HG02970 (cell line): ENCODE data around the gene CACNA2D3.

Experiments
- ATAC-seq: cut with Tn5 transposase; IDR thresholded peaks from one replicate; pipeline ENCODE4 v1.9.1; 2021; ENCODE audit warnings: mild to moderate bottlenecking, moderate library complexity, moderate number of reproducible peaks; ENCODE audit not compliant: unreplicated experiment, low FRiP score

CACNA2D3 gene

GRCh38 chr3:54126551-54126950 is 4.2 kb downstream of the CACNA2D3 start:
- no peak for ATAC-seq

DNA sequence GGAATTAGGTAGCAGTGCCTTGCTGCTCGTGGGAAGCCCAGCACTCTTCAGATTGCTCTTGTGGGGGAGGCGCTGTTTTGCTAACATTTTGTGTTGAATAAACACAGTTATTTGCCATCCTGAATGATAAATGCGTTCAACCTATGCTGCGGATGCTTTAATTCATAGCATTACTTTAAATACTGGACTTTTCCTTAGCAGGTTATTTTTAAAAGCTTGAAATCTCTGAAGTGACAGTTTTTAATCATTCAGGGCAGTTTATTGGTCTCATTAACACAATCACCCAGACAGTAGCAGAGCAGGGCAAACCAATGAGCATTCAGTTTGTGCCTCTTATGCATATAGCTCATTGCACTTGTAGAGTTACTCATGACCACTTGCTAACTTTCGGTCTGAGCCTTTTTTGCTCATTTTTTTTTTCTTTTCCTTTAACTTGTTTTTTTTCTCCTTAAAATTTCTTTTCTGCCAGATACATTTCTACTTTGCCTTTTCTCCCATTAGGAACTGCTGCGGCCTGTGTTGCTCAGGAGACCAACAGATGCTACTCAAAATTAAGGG is 5.2 kb downstream of the CACNA2D3 start:
- ATAC-seq: no peak

- ATAC-seq: no peak
Observed at GRCh38 chr3:54131026-54131605, 8.8 kb downstream of the CACNA2D3 start.

DNA sequence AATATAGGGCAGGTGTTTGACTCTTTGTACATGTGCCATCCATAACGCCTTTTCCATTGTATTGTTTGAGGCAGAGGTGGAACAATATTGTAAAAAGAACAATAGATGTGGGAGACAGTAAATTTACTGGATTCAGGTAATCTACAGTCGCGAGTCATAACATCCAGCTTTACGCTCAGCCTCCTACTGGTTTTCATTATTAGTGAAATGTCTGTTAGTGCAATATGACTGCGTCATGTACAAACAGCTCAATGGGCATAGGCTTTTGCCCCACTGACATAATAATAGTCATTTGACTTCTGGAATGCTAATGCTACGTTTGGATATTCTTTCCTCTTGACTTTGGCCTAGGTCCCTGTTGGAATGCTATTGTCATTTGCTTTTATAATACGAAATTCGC is 9.5 kb downstream of the CACNA2D3 start:
- no peak for ATAC-seq

GRCh38 chr3:54132685-54133084 is 10.3 kb downstream of the CACNA2D3 start:
- ATAC-seq: no peak

GRCh38 chr3:54133196-54133595 is 10.8 kb downstream of the CACNA2D3 start:
- no peak for ATAC-seq

- ATAC-seq: no peak
Observed at GRCh38 chr3:54134155-54134554, 11.8 kb downstream of the CACNA2D3 start.

- ATAC-seq: no peak
Observed at GRCh38 chr3:54134713-54135112, 12.4 kb downstream of the CACNA2D3 start.

- no peak for ATAC-seq
Observed at GRCh38 chr3:54137311-54137710, 15.0 kb downstream of the CACNA2D3 start.

DNA sequence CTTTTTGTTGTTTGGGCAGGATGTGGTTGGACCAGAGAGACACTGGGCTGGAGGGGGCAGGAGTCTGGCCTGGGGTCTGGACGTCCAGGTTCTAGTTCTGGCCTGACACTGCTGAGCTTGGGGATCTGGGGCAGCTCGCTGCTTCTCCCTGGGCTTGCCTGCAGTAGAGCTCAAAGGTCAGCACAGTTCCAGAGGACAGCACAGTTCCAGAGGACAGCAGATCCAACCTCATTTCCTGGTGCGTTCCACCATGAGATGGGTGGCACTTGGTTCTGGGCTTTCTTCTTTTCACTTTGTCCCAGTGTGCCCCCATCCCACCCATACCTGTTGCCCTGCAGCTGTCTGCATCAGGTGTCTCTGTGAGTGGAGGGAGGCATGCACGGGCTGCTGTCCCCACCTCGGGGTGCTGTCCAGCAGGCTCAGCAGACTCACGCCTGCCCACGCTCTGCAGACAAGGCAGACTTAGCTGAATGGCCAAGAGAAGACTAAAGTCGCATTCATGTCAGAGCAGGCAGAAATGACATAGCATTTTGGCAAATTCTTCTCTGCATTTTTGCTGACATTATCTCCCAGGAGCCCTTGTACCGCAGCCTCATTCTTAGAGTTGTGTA is 16.7 kb downstream of the CACNA2D3 start:
- ATAC-seq: no peak

- ATAC-seq: no peak
Observed at GRCh38 chr3:54139630-54140029, 17.3 kb downstream of the CACNA2D3 start.

DNA sequence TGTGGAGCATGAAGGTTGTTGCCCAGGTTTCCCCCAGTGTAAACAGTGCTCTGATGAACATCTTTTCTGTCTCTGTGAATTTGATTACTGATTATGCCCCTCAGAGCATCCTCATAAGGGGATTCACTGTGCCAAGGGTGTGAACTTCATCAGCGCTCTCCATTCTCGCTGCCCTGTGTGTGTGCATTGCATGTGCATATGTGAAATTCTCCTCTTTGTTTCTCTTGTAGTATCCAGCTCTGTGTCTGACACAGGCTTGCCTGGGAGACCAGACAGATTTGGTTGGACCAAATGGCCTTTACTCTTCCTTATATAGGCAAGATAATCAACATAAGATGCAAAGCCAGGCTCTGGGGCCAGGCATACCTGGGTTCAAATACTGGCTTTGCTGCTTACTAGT is 21.9 kb downstream of the CACNA2D3 start:
- no peak for ATAC-seq

DNA sequence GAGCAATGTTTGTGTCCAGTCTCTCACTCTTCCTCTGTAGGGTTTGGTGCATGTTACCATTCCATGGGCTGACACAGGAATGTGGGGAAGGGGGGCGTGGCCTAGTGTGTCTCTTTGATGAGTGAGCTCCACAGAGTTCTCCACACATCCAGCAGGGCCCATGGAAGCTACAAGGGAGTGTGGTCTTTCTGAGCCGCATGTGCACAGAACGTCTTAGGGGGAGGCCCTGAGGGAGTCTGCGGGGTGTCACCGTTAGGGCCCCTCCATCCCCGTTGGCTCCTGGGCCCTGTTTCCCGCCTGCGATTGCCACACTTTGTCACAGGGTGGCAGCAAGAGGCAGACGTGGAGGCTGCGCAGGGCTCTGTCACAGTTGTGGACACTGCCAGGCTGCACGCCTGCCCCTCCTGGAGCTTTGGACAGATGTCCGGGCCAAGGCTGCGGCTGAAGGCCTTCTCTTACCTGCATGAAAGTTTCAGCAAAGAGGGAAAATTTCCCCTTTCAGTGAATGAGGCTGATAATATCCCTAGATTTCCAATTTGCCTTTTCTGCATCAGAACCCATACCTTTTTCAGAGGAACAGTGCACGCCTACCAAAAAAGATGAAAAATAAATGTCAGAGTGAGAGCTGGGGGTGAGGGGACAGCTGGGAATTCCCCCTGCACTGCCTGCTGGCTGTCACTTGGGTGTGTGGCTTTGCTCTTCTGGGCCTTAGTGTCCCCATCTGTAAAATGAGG is 24.3 kb downstream of the CACNA2D3 start:
- ATAC-seq: no peak

GRCh38 chr3:54150864-54151467 is 28.6 kb downstream of the CACNA2D3 start:
- no peak for ATAC-seq

GRCh38 chr3:54153477-54153876 is 31.1 kb downstream of the CACNA2D3 start:
- ATAC-seq: no peak

DNA sequence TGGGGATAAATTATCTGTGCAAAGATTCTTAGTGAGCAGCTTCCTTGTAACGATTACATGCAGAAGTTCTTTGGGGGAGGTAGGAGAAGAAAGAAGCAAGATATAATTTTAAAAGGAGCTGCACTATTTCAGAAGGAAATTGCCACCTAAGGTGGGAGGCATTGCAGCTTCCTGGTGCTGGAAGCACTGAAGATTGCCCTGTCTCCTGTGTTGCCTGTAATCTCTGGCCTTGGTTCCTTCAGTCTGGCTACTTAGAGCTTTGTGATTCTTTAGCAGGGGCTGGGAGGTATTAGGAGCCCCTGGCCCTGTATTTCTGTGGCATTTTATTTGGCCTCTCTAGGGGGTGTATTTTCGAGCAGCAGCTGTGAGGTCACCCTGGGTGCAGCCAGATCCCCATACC is 35.5 kb downstream of the CACNA2D3 start:
- no peak for ATAC-seq

DNA sequence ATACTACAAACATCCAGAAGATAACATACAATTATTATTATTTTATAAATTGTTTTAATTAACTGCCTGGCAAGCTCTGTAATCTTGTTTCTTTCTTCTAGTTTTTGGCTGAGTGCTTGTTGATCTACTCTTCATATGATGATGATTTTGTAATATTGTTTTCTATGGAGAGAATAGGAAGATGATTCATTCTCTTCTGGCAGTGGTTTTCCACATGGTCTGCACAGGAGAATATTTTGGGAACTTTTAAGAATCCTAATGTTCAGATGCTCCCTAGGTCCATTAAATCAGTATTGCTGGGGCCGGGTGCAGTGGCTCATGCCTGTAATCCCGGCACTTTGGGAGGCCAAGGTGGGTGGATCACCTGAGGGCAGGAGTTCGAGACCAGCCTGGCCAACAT is 37.6 kb downstream of the CACNA2D3 start:
- no peak for ATAC-seq

- ATAC-seq: no peak
Observed at GRCh38 chr3:54163441-54163840, 41.1 kb downstream of the CACNA2D3 start.

DNA sequence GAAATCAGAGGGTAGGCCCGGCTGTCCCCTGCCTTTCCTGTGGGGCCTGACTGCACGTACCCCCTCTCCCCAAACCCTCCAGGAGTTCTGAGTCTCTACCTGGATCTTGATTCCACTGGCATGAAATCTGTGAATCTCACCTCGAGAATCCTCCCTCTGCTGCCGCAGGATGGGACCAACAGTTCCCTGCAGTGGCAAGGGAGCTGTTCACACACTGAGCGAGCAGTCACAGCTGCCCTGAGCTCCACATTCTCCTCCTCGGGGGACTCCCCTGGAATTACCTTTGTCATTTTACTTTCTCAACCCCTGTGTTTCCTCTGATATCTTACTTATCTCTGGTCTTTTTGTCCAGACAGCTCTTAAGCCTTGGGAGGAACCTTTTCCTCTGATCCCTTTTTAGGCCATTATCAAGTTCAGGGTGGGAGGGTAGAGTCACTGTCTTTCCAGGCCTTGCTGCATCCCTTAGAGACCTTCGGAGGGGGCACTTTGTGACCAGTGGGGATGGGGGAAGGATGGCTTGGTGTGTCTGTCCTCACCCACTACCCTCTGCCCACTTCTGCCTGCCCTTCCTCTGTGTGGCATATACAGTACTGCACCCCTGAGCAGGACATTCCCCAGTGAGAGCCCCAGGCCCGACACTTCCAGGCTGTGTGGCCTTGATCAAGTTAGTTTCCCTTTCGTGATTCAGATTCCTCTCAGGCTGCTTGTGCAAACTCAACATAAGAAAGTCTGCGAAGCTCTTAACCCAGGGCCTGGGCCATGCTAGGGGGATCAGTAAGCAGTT is 42.0 kb downstream of the CACNA2D3 start:
- ATAC-seq: no peak

- no peak for ATAC-seq
Observed at GRCh38 chr3:54165865-54166264, 43.5 kb downstream of the CACNA2D3 start.
